ENCODE data around the gene ATP10B.

DNA sequence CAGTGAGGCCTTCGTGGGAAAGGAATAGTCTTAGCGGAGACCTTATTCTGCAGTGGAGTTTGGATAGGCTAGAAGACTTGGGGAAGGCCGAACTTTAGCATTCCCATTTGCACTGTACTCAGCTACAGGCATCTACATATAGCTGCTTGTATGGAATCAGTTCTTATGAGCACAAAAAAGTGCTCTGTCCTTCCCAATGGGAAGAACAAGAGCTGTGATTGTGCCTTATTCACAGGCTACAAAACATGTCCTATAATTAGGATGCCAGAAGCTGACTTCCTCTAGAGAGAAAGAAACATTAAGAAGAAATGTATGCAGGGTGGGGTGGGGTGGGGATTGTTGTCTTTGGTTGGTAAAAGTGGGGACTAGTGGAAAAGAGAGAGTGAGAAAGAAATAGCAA is 154.7 kb downstream of the ATP10B start:
- TF ChIP-seq POLR2AphosphoS5 (IDR thresholded peaks at IDR 0.05; ENCODE audit: low read depth, low read length) = no peak
- TF ChIP-seq, protein P1, sequence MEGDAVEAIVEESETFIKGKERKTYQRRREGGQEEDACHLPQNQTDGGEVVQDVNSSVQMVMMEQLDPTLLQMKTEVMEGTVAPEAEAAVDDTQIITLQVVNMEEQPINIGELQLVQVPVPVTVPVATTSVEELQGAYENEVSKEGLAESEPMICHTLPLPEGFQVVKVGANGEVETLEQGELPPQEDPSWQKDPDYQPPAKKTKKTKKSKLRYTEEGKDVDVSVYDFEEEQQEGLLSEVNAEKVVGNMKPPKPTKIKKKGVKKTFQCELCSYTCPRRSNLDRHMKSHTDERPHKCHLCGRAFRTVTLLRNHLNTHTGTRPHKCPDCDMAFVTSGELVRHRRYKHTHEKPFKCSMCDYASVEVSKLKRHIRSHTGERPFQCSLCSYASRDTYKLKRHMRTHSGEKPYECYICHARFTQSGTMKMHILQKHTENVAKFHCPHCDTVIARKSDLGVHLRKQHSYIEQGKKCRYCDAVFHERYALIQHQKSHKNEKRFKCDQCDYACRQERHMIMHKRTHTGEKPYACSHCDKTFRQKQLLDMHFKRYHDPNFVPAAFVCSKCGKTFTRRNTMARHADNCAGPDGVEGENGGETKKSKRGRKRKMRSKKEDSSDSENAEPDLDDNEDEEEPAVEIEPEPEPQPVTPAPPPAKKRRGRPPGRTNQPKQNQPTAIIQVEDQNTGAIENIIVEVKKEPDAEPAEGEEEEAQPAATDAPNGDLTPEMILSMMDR (IDR thresholded peaks at IDR 0.05) = no peak
- no peak for TF ChIP-seq TCF7L2 (IDR thresholded peaks at IDR 0.05; ENCODE audit: low read depth, low read length)
- TF ChIP-seq, protein P2, sequence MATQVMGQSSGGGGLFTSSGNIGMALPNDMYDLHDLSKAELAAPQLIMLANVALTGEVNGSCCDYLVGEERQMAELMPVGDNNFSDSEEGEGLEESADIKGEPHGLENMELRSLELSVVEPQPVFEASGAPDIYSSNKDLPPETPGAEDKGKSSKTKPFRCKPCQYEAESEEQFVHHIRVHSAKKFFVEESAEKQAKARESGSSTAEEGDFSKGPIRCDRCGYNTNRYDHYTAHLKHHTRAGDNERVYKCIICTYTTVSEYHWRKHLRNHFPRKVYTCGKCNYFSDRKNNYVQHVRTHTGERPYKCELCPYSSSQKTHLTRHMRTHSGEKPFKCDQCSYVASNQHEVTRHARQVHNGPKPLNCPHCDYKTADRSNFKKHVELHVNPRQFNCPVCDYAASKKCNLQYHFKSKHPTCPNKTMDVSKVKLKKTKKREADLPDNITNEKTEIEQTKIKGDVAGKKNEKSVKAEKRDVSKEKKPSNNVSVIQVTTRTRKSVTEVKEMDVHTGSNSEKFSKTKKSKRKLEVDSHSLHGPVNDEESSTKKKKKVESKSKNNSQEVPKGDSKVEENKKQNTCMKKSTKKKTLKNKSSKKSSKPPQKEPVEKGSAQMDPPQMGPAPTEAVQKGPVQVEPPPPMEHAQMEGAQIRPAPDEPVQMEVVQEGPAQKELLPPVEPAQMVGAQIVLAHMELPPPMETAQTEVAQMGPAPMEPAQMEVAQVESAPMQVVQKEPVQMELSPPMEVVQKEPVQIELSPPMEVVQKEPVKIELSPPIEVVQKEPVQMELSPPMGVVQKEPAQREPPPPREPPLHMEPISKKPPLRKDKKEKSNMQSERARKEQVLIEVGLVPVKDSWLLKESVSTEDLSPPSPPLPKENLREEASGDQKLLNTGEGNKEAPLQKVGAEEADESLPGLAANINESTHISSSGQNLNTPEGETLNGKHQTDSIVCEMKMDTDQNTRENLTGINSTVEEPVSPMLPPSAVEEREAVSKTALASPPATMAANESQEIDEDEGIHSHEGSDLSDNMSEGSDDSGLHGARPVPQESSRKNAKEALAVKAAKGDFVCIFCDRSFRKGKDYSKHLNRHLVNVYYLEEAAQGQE (IDR thresholded peaks at IDR 0.05; ENCODE audit: insufficient read depth in 1 of 2, low read depth in 2 of 2, low read length in 1 of 2) = no peak
